Activated CD4-positive, alpha-beta memory T cell treated with anti-CD3 and anti-CD28 coated beads, Interleukin-2, amount 10 ng/mL, durations not matched to agents 7 days and 5 days (primary cell): ENCODE data around the gene LSS. TPM values are rescaled to one million over a fixed set of nuclear protein-coding genes. Genes with fewer than 3 reads are reported as not detected.
"Not testable (repeated sequence)": the region's sequence is repeated elsewhere in the genome, so short reads cannot be mapped to it uniquely, and the experiment has no call there.

ENCODE experiments used
- CTCF ChIA-PET: fragments of 350-600 bp; sonication (Branson Sonifier 250); formaldehyde crosslinking; loops from one replicate; lab custom pipeline; 2021; ENCODE audit warnings: antibody characterized with exemption, inconsistent platforms; lab: Charles Lee
- POLR2A ChIA-PET: fragments of 350-600 bp; sonication (Branson Sonifier 250); formaldehyde crosslinking; loops from one replicate; lab custom pipeline; 2021; ENCODE audit warnings: antibody characterized with exemption; lab: Charles Lee
- DNase-seq: peaks from one replicate; pipeline ENCODE4 v3.0.0-alpha.2; 2020
- H3K27ac Mint-ChIP-seq: one replicate; pipeline ENCODE4 v1.8.0; 2021; ENCODE audit warnings: mild to moderate bottlenecking, mixed read lengths
- H3K27me3 Mint-ChIP-seq: one replicate; pipeline ENCODE4 v1.8.0; 2021; ENCODE audit warnings: mixed read lengths
- H3K36me3 Mint-ChIP-seq: one replicate; pipeline ENCODE4 v1.8.0; 2021; ENCODE audit warnings: low read depth, mixed read lengths
- H3K4me1 Mint-ChIP-seq: one replicate; pipeline ENCODE4 v1.8.0; 2021; ENCODE audit warnings: mixed read lengths
- H3K4me3 Mint-ChIP-seq: one replicate; pipeline ENCODE4 v1.8.0; 2021; ENCODE audit warnings: mild to moderate bottlenecking, mixed read lengths
- H3K9me3 Mint-ChIP-seq: one replicate; pipeline ENCODE4 v1.8.0; 2021; ENCODE audit warnings: mixed read lengths
- total RNA-seq, 2 experiments: library from RNA; stranded (reverse); gene quantifications; one replicate each; pipeline ENCODE4 v1.2.3, GENCODE V29; 2021

The LSS gene
- total RNA-seq, 2 experiments from 2014 or later = 54.7 to 56.1 TPM

GRCh38 chr21:46150491-46151121 lies 78.0 kb downstream of the LSS start:
- no peak overlapping the region for H3K4me3 Mint-ChIP-seq
- no peak for DNase-seq
- H3K27ac Mint-ChIP-seq = no peak overlapping the region
- H3K9me3 Mint-ChIP-seq = no peaks in the 10 kb centered on the region
- ChIA-PET CTCF (interaction anchor here (0.8 to 1.4 kb wide), 2 partner anchors 80 to 177 kb away, joined by 3 to 4 read pairs; no protein-coding TSS in a partner anchor), POLR2A (no interaction called here)
- H3K36me3 Mint-ChIP-seq = no peaks in the 10 kb centered on the region
- H3K4me1 Mint-ChIP-seq = no peaks in the 10 kb centered on the region
- H3K27me3 Mint-ChIP-seq = no peaks in the 10 kb centered on the region

- Mint-ChIP-seq H3K4me1 (no peaks in the 10 kb centered on the region), H3K4me3 (no peak overlapping the region), H3K36me3 (no peaks in the 10 kb centered on the region), H3K9me3 (no peaks in the 10 kb centered on the region), H3K27ac (no peak overlapping the region), H3K27me3 (no peaks in the 10 kb centered on the region)
- ChIA-PET CTCF (interaction anchor here (0.8 to 1.4 kb wide), 2 partner anchors 80 to 177 kb away, joined by 3 to 4 read pairs; no protein-coding TSS in a partner anchor), POLR2A (no interaction called here)
- DNase-seq = no peak
Observed at GRCh38 chr21:46150073-46150472, 78.5 kb downstream of the LSS start.

- Mint-ChIP-seq H3K4me1 (peaks cover 4% of the 10 kb centered on the region), H3K27me3 (no peaks in the 10 kb centered on the region), H3K4me3 (no peak overlapping the region), H3K9me3 (no peaks in the 10 kb centered on the region), H3K27ac (no peak overlapping the region), H3K36me3 (no peaks in the 10 kb centered on the region)
- no peak for DNase-seq
- POLR2A ChIA-PET = no interaction called here
- CTCF ChIA-PET = interaction anchor here (1.4 kb wide), 1 partner anchor 176 kb away, joined by 4 read pairs; no protein-coding TSS in a partner anchor
Observed at GRCh38 chr21:46149205-46149901, 79.2 kb downstream of the LSS start.

- H3K27ac Mint-ChIP-seq = no peak overlapping the region
Observed at GRCh38 chr21:46148106-46148505, 80.5 kb downstream of the LSS start.

GRCh38 chr21:46147429-46147828 lies 81.1 kb downstream of the LSS start:
- CTCF ChIA-PET, POLR2A ChIA-PET, H3K36me3 Mint-ChIP-seq, H3K9me3 Mint-ChIP-seq, H3K27me3 Mint-ChIP-seq, H3K27ac Mint-ChIP-seq, H3K4me3 Mint-ChIP-seq: not testable (repeated sequence)
- peak; percentile 62 for DNase-seq
- peaks cover 13% of the 10 kb centered on the region for H3K4me1 Mint-ChIP-seq

More at GRCh38 chr21:46148106-46148505, 80.5 kb downstream of the LSS start:
- ChIA-PET POLR2A (no interaction called here), CTCF (no interaction called here)
- peaks cover 10% of the 10 kb centered on the region for H3K4me1 Mint-ChIP-seq
- H3K27me3 Mint-ChIP-seq = no peaks in the 10 kb centered on the region
- no peak overlapping the region for H3K4me3 Mint-ChIP-seq
- DNase-seq = no peak
- H3K36me3 Mint-ChIP-seq = no peaks in the 10 kb centered on the region
- H3K9me3 Mint-ChIP-seq = no peaks in the 10 kb centered on the region

GRCh38 chr21:46146856-46147255 lies 81.7 kb downstream of the LSS start:
- POLR2A ChIA-PET = no interaction called here
- no peaks in the 10 kb centered on the region for H3K9me3 Mint-ChIP-seq
- H3K27me3 Mint-ChIP-seq = no peaks in the 10 kb centered on the region
- no peak for DNase-seq
- no peak overlapping the region for H3K27ac Mint-ChIP-seq
- H3K4me3 Mint-ChIP-seq = no peak overlapping the region
- peaks cover 13% of the 10 kb centered on the region for H3K4me1 Mint-ChIP-seq
- H3K36me3 Mint-ChIP-seq = no peaks in the 10 kb centered on the region
- CTCF ChIA-PET = no interaction called here

- no peak for DNase-seq
- POLR2A ChIA-PET = no interaction called here
- CTCF ChIA-PET = no interaction called here
- Mint-ChIP-seq H3K27ac (no peak overlapping the region), H3K4me3 (no peak overlapping the region), H3K4me1 (peaks cover 14% of the 10 kb centered on the region), H3K36me3 (no peaks in the 10 kb centered on the region), H3K27me3 (no peaks in the 10 kb centered on the region), H3K9me3 (no peaks in the 10 kb centered on the region)
Observed at GRCh38 chr21:46145840-46146691, 82.5 kb downstream of the LSS start.

- Mint-ChIP-seq H3K9me3 (no peaks in the 10 kb centered on the region), H3K36me3 (no peaks in the 10 kb centered on the region), H3K4me1 (peaks cover 14% of the 10 kb centered on the region), H3K27me3 (no peaks in the 10 kb centered on the region), H3K27ac (no peak overlapping the region), H3K4me3 (no peak overlapping the region)
- ChIA-PET CTCF (interaction anchor here (0.6 to 2.5 kb wide), 2 partner anchors 140 to 172 kb away, joined by 3 to 13 read pairs; partner anchors contain the start of genes MCM3AP and YBEY), POLR2A (no interaction called here)
- no peak for DNase-seq
Observed at GRCh38 chr21:46145159-46145839, 83.3 kb downstream of the LSS start.

GRCh38 chr21:46144464-46145070 lies 84.0 kb downstream of the LSS start:
- H3K27me3 Mint-ChIP-seq = no peaks in the 10 kb centered on the region
- POLR2A ChIA-PET = interaction anchor here (1.4 to 1.8 kb wide), 5 partner anchors 84 to 490 kb away, joined by 5 to 9 read pairs (median 6); partner anchors contain the start of genes C21orf58, LSS and PRMT2
- no peaks in the 10 kb centered on the region for H3K9me3 Mint-ChIP-seq
- H3K4me3 Mint-ChIP-seq = no peak overlapping the region
- no peak overlapping the region for H3K27ac Mint-ChIP-seq
- CTCF ChIA-PET = interaction anchor here (0.6 to 2.5 kb wide), 15 partner anchors 8 to 493 kb away, joined by 3 to 13 read pairs (median 4); partner anchors contain the start of genes MCM3AP and YBEY
- DNase-seq = no peak
- peaks cover 14% of the 10 kb centered on the region for H3K4me1 Mint-ChIP-seq
- no peaks in the 10 kb centered on the region for H3K36me3 Mint-ChIP-seq

- DNase-seq = no peak
- ChIA-PET CTCF (interaction anchor here (0.6 to 2.5 kb wide), 37 partner anchors 10 to 550 kb away, joined by 3 to 13 read pairs (median 4); partner anchors contain the start of genes MCM3AP and YBEY), POLR2A (interaction anchor here (0.6 to 1.8 kb wide), 11 partner anchors 86 to 495 kb away, joined by 3 to 9 read pairs (median 4); partner anchors contain the start of genes C21orf58, LSS, MCM3AP and PRMT2)
- H3K27ac Mint-ChIP-seq = no peak overlapping the region
- peaks cover 14% of the 10 kb centered on the region for H3K4me1 Mint-ChIP-seq
- H3K4me3 Mint-ChIP-seq = no peak overlapping the region
- no peaks in the 10 kb centered on the region for H3K27me3 Mint-ChIP-seq
- no peaks in the 10 kb centered on the region for H3K9me3 Mint-ChIP-seq
- H3K36me3 Mint-ChIP-seq = no peaks in the 10 kb centered on the region
Observed at GRCh38 chr21:46142582-46143473, 85.7 kb downstream of the LSS start.
